Lower leg skin (tissue), 3 donors: ENCODE data around the gene RUFY1.
"Not testable (repeated sequence)": the region's sequence is repeated elsewhere in the genome, so short reads cannot be mapped to it uniquely, and the experiment has no call there.

Experiments
- CTCF ChIP-seq, 3 donors: fragments of 450-650 bp; IDR thresholded peaks; one replicate each; pipeline ENCODE4 v1.5.1; 2016; ENCODE audit warnings: antibody characterized with exemption in 3 of 3, mild to moderate bottlenecking in 3 of 3, moderate library complexity in 2 of 3
- POLR2A ChIP-seq, 2 donors: fragments of 450-650 bp; IDR thresholded peaks; one replicate each; pipeline ENCODE4 v1.6.1; 2016 to 2017; ENCODE audit warnings: antibody characterized with exemption in 2 of 2, mild to moderate bottlenecking in 1 of 2, moderate library complexity in 1 of 2

GRCh38 chr5:179653135-179653534 lies 102.8 kb downstream of the RUFY1 start:
- not testable (repeated sequence) for TF ChIP-seq POLR2A, CTCF (IDR thresholded peaks at IDR 0.05)
